Thyroid gland (tissue), 4 donors: ENCODE data around the gene GLS2. TPM values are rescaled to one million over a fixed set of nuclear protein-coding genes. Genes with fewer than 3 reads are reported as not detected.

ENCODE experiments used
- DNase-seq, 2 donors: peaks; one replicate each; pipeline ENCODE4 v3.0.0-alpha.2; 2019
- H3K27ac ChIP-seq, 3 donors: fragments of 200-600 bp; sonication (generic); 1 replicate in 2 of 3; 2 replicates in 1 of 3; pipeline ENCODE4 v1.5.1; 2016 to 2019; ENCODE audit warnings: mild to moderate bottlenecking in 1 of 3, moderate library complexity in 1 of 3
- H3K27me3 ChIP-seq: fragments of 200-600 bp; sonication (generic); one replicate; pipeline ENCODE4 v1.5.1; 2019
- H3K36me3 ChIP-seq, 2 donors: fragments of 200-600 bp; sonication (generic); one replicate each; pipeline ENCODE4 v1.5.1; 2016 to 2019
- H3K4me1 ChIP-seq, 2 donors: fragments of 200-600 bp; sonication (generic); one replicate each; pipeline ENCODE4 v1.5.1; 2017 to 2019
- H3K4me3 ChIP-seq, 3 donors: fragments of 200-600 bp; sonication (generic); replicated peaks in 1 of 3; 1 replicate in 2 of 3; 2 replicates in 1 of 3; pipeline ENCODE4 v1.5.1; 2016; ENCODE audit warnings: mild to moderate bottlenecking in 1 of 3
- H3K9me3 ChIP-seq: fragments of 200-600 bp; sonication (generic); one replicate; pipeline ENCODE4 v1.5.1; 2017
- CTCF ChIP-seq, 6 experiments: fragments of 200-600 bp in 3 of 6; fragments of 450-650 bp in 3 of 6; sonication (generic) in 3 of 6; IDR thresholded peaks; one replicate each; pipeline ENCODE4 v1.5.1; 2016 to 2019; ENCODE audit warnings: antibody characterized with exemption in 6 of 6, mild to moderate bottlenecking in 2 of 6, inconsistent platforms in 1 of 6, moderate library complexity in 1 of 6
- POLR2A ChIP-seq, 2 donors: fragments of 450-650 bp; IDR thresholded peaks; one replicate each; pipeline ENCODE4 v1.6.1; 2017; ENCODE audit warnings: antibody characterized with exemption in 2 of 2, mild to moderate bottlenecking in 2 of 2, moderate library complexity in 1 of 2
- WGBS, 2 donors: methylation state at CpG; one replicate each; pipeline ENCODE4 v1.1.5; 2017; 5-methylcytosine and 5-hydroxymethylcytosine counted together
- intact Hi-C: fragments of 100-400 bp; cut with DNase I; formaldehyde crosslinking; loops from one replicate; pipeline ENCODE4 v1.15.1; 2023
- total RNA-seq, 4 donors: library from RNA; depleted of rRNA; stranded (reverse); fragments of >200 nt; gene quantifications; one replicate each; pipeline ENCODE4 v1.2.3, GENCODE V29; 2016

Gene GLS2
- total RNA-seq, 4 donors from 2014 or later = 1.8 to 4.2 (median 2.7) TPM

- Histone ChIP-seq H3K27me3 (no peaks in the 10 kb centered on the region), H3K27ac (no peak overlapping the region), H3K4me1 (no peaks in the 10 kb centered on the region), H3K9me3 (no peaks in the 10 kb centered on the region), H3K36me3 (no peaks in the 10 kb centered on the region), H3K4me3 (no peak overlapping the region)
- 78 to 83% methylated on average over 6 of the region's 6 CpGs for WGBS, 2 donors
- no peak for DNase-seq
- intact Hi-C loops = no loop called here
- TF ChIP-seq POLR2A (IDR thresholded peaks at IDR 0.05) (no peak), CTCF (IDR thresholded peaks at IDR 0.05) (no peak)
These were observed 10.3 kb downstream of the GLS2 start for GRCh38 chr12:56477521-56478225.

GRCh38 chr12:56476972-56477432 is 11.0 kb downstream of the GLS2 start:
- intact Hi-C loops = no loop called here
- TF ChIP-seq CTCF (IDR thresholded peaks at IDR 0.05) = no peak
- TF ChIP-seq POLR2A (IDR thresholded peaks at IDR 0.05) = no peak
- no peaks in the 10 kb centered on the region for H3K4me1 ChIP-seq
- no peaks in the 10 kb centered on the region for H3K36me3 ChIP-seq
- no peaks in the 10 kb centered on the region for H3K9me3 ChIP-seq
- no peaks in the 10 kb centered on the region for H3K27me3 ChIP-seq
- 86% methylated on average over 1 of the region's 1 CpG; no CpG with 5 or more reads in 1 of the 2 donors for WGBS, 2 donors
- DNase-seq = no peak
- no peak overlapping the region for H3K4me3 ChIP-seq
- H3K27ac ChIP-seq = no peak overlapping the region

- Histone ChIP-seq H3K9me3 (no peaks in the 10 kb centered on the region), H3K27me3 (no peaks in the 10 kb centered on the region), H3K4me1 (no peaks in the 10 kb centered on the region), H3K27ac (no peak overlapping the region), H3K4me3 (no peak overlapping the region), H3K36me3 (no peaks in the 10 kb centered on the region)
- no peak for DNase-seq
- WGBS, 2 donors = 89 to 94% methylated on average over 6 of the region's 6 CpGs
- intact Hi-C loops = no loop called here
- TF ChIP-seq CTCF (IDR thresholded peaks at IDR 0.05) (no peak), POLR2A (IDR thresholded peaks at IDR 0.05) (no peak)
These were observed 11.8 kb downstream of the GLS2 start for GRCh38 chr12:56476143-56476542.

GRCh38 chr12:56474389-56474788 is 13.6 kb downstream of the GLS2 start:
- H3K36me3 ChIP-seq = no peaks in the 10 kb centered on the region
- no peak for DNase-seq
- intact Hi-C loops = no loop called here
- H3K4me1 ChIP-seq = peaks cover under 1 to 4% of the 10 kb centered on the region in 2 donors
- H3K27ac ChIP-seq = no peak overlapping the region
- TF ChIP-seq CTCF (IDR thresholded peaks at IDR 0.05) = no peak
- TF ChIP-seq POLR2A (IDR thresholded peaks at IDR 0.05) = no peak
- no peaks in the 10 kb centered on the region for H3K9me3 ChIP-seq
- WGBS, 2 donors = 96 to 100% methylated on average over 8 to 9 of the region's 9 CpGs
- no peak overlapping the region for H3K4me3 ChIP-seq
- H3K27me3 ChIP-seq = no peaks in the 10 kb centered on the region
